Activated CD8-positive, alpha-beta memory T cell treated with anti-CD3 and anti-CD28 coated beads for 36 hours (primary cell): ENCODE results near the gene IGSF3. TPM values are rescaled to one million over a fixed set of nuclear protein-coding genes. Genes with fewer than 3 reads are reported as not detected.

Experiments used
- total RNA-seq, 2 experiments: library from RNA; stranded (reverse); gene quantifications; one replicate each; pipeline ENCODE4 v1.2.3, GENCODE V29; 2021

IGSF3 gene
- total RNA-seq, 2 experiments from 2014 or later = 1.5 to 2.1 TPM

Other genes with a start within 250 kb of the IGSF3 start
- 10 to 100 TPM; 28.8 to 29.1 TPM for gene CD58, start 96.7 kb downstream of the IGSF3 start, total RNA-seq
- gene CD2, start 86.7 kb upstream of the IGSF3 start, total RNA-seq = 100 to 1,000 TPM; 382 to 383 TPM
- 1 to 10 TPM; 7.6 to 7.9 TPM for gene PTGFRN, start 242.2 kb upstream of the IGSF3 start, total RNA-seq